GM23338 (cell line): ENCODE measurements around the gene ZFYVE28. TPM values are rescaled to one million over a fixed set of nuclear protein-coding genes. Genes with fewer than 3 reads are reported as not detected.

Source experiments
- ATAC-seq: fragments of 200-7000 bp; cut with Tn5 transposase; 3 replicates; pipeline ENCODE4 v1.9.1; 2020
- DNase-seq: peaks from one replicate; pipeline ENCODE4 v3.0.0-alpha.2; 2015; ENCODE audit warnings: low spot score
- H2AFZ ChIP-seq: fragments of 200-600 bp; sonication (generic); 2 replicates; pipeline ENCODE4 v1.8.0; 2016; ENCODE audit warnings: antibody characterized with exemption, mild to moderate bottlenecking, moderate library complexity
- H3F3A ChIP-seq: fragments of 200-600 bp; sonication (generic); replicated peaks from 2 replicates; pipeline ENCODE4 v1.8.0; 2017; ENCODE audit warnings: antibody characterized with exemption, mixed run types, low read depth
- H3K27ac ChIP-seq: fragments of 200-600 bp; sonication (generic); 2 replicates; pipeline ENCODE4 v1.6.1; 2016; ENCODE audit warnings: low read depth
- H3K27me3 ChIP-seq: fragments of 200-600 bp; sonication (generic); 2 replicates; pipeline ENCODE4 v1.8.0; 2016; ENCODE audit warnings: mild to moderate bottlenecking, mixed run types, moderate library complexity; ENCODE audit not compliant: insufficient read depth
- H3K36me3 ChIP-seq: fragments of 200-600 bp; sonication (generic); 2 replicates; pipeline ENCODE4 v1.8.0; 2016; ENCODE audit warnings: mild to moderate bottlenecking; ENCODE audit not compliant: insufficient read depth
- H3K4me1 ChIP-seq: fragments of 200-600 bp; sonication (generic); 2 replicates; pipeline ENCODE4 v1.8.0; 2016; ENCODE audit warnings: mild to moderate bottlenecking, moderate library complexity; ENCODE audit not compliant: insufficient read depth
- H3K4me2 ChIP-seq: fragments of 200-600 bp; sonication (generic); 2 replicates; pipeline ENCODE4 v1.7.1; 2017; ENCODE audit warnings: mixed run types
- H3K4me3 ChIP-seq: fragments of 200-600 bp; sonication (generic); 2 replicates; pipeline ENCODE4 v1.6.1; 2016; ENCODE audit warnings: mixed run types
- H3K79me2 ChIP-seq: fragments of 200-600 bp; sonication (generic); replicated peaks from 2 replicates; pipeline ENCODE4 v1.8.0; 2017; ENCODE audit warnings: mild to moderate bottlenecking; ENCODE audit not compliant: insufficient read depth
- H3K9me2 ChIP-seq: fragments of 200-600 bp; sonication (generic); 2 replicates; pipeline ENCODE4 v1.8.0; 2017; ENCODE audit not compliant: insufficient read depth
- H4K20me1 ChIP-seq: fragments of 200-600 bp; sonication (generic); replicated peaks from 2 replicates; pipeline ENCODE4 v1.8.0; 2017; ENCODE audit warnings: mild to moderate bottlenecking; ENCODE audit not compliant: insufficient read depth
- H3K27ac Mint-ChIP-seq: 2 replicates; pipeline ENCODE4 v1.8.0; 2020; ENCODE audit warnings: inconsistent platforms, mild to moderate bottlenecking, moderate library complexity, mixed read lengths
- H3K27me3 Mint-ChIP-seq: 3 replicates; pipeline ENCODE4 v1.8.0; 2022; ENCODE audit warnings: low read depth, mild to moderate bottlenecking, moderate library complexity, mixed read lengths, inconsistent platforms; ENCODE audit not compliant: insufficient read depth, poor library complexity
- H3K36me3 Mint-ChIP-seq: 3 replicates; pipeline ENCODE4 v1.8.0; 2021; ENCODE audit warnings: low read depth, mild to moderate bottlenecking, inconsistent platforms, moderate library complexity, mixed read lengths
- H3K4me1 Mint-ChIP-seq: 3 replicates; pipeline ENCODE4 v1.8.0; 2020; ENCODE audit warnings: mild to moderate bottlenecking, inconsistent platforms, mixed read lengths
- H3K4me3 Mint-ChIP-seq: 3 replicates; pipeline ENCODE4 v1.8.0; 2021; ENCODE audit warnings: moderate library complexity, mild to moderate bottlenecking, inconsistent platforms, mixed read lengths
- H3K9me3 Mint-ChIP-seq: 3 replicates; pipeline ENCODE4 v1.8.0; 2020; ENCODE audit warnings: moderate library complexity, mild to moderate bottlenecking, inconsistent platforms, mixed read lengths
- CREB1 ChIP-seq: fragments of 250-450 bp; sonication (Bioruptor Pico); IDR thresholded peaks from 2 replicates; pipeline ENCODE4 v1.5.0; 2020; ENCODE audit warnings: low read depth, mild to moderate bottlenecking, moderate library complexity
- EZH2 ChIP-seq: fragments of 200-600 bp; sonication (generic); IDR thresholded peaks from one replicate; pipeline ENCODE4 v1.8.0; 2017; ENCODE audit warnings: antibody characterized with exemption, mild to moderate bottlenecking, low read depth; ENCODE audit not compliant: unreplicated experiment
- EZH2phosphoT487 ChIP-seq: fragments of 200-600 bp; sonication (generic); IDR thresholded peaks from one replicate; pipeline ENCODE4 v1.8.1; 2018; ENCODE audit warnings: antibody characterized with exemption; ENCODE audit not compliant: unreplicated experiment
- JUNB ChIP-seq: IDR thresholded peaks from one replicate; pipeline ENCODE4 v1.6.1; 2016; ENCODE audit warnings: antibody characterized with exemption; ENCODE audit not compliant: unreplicated experiment
- NANOG ChIP-seq: IDR thresholded peaks from 2 replicates; pipeline ENCODE4 v1.6.1; 2016; ENCODE audit warnings: antibody characterized with exemption, borderline replicate concordance
- POLR2AphosphoS5 ChIP-seq: IDR thresholded peaks from 2 replicates; pipeline ENCODE4 v1.6.1; 2016; ENCODE audit warnings: antibody characterized with exemption, low read depth
- REST ChIP-seq: IDR thresholded peaks from one replicate; pipeline ENCODE4 v1.6.1; 2018; ENCODE audit warnings: antibody characterized with exemption; ENCODE audit not compliant: unreplicated experiment
- STAT1 ChIP-seq: IDR thresholded peaks from one replicate; pipeline ENCODE4 v1.6.1; 2016; ENCODE audit warnings: antibody characterized with exemption; ENCODE audit not compliant: unreplicated experiment
- ZNF114 ChIP-seq: fragments of 250-450 bp; sonication (Bioruptor Pico); IDR thresholded peaks from 2 replicates; pipeline ENCODE4 v1.5.0; 2020; ENCODE audit warnings: mild to moderate bottlenecking, moderate library complexity
- ZNF331 ChIP-seq: fragments of 250-450 bp; sonication (Bioruptor Pico); IDR thresholded peaks from 2 replicates; pipeline ENCODE4 v1.5.0; 2020; ENCODE audit warnings: low read depth, mild to moderate bottlenecking, moderate library complexity
- polyA plus RNA-seq: library from polyadenylated mRNA; unstranded; fragments of >200 nt; fragmentation: Nextera tagmentation; extraction: Ambion mirVana; gene quantifications from 2 replicates; pipeline ENCODE4 v1.2.1, GENCODE V29; 2016
- total RNA-seq: library from RNA; depleted of rRNA; stranded (reverse); fragments of >200 nt; shearing (Covaris generic); gene quantifications from 2 replicates; pipeline ENCODE4 v1.2.3, GENCODE V29; 2014
- TF ChIP-seq, protein P1 (sequence below): IDR thresholded peaks from 2 replicates; pipeline ENCODE4 v1.6.1; 2016; ENCODE audit warnings: antibody characterized with exemption
- TF ChIP-seq, protein P2 (sequence below): fragments of 250-450 bp; sonication (Bioruptor Pico); IDR thresholded peaks from 2 replicates; pipeline ENCODE4 v1.5.0; 2020; ENCODE audit warnings: mild to moderate bottlenecking, moderate library complexity
- TF ChIP-seq, protein P3 (sequence below), 2 experiments: fragments of 200-600 bp in 1 of 2; sonication (generic) in 1 of 2; conservative IDR thresholded peaks; 2 replicates each; pipeline versions ENCODE4 v1.5.1 to v1.6.1; 2016 to 2017; ENCODE audit warnings: antibody characterized with exemption in 2 of 2, low read depth in 2 of 2, mild to moderate bottlenecking in 2 of 2, moderate library complexity in 1 of 2

Gene ZFYVE28
- total and polyA plus RNA-seq, 2 experiments from 2014 or later, result 2.6 to 4.6 TPM

GRCh38 chr4:2362266-2363055 is 56.0 kb downstream of the ZFYVE28 start:
- Histone ChIP-seq H2AFZ (no peak overlapping the region), H3K79me2 (no peaks in the 10 kb centered on the region), H4K20me1 (no peaks in the 10 kb centered on the region), H3K27ac (no peak overlapping the region), H3K9me2 (no peaks in the 10 kb centered on the region), H3K27me3 (no peaks in the 10 kb centered on the region), H3F3A (no peaks in the 10 kb centered on the region), H3K36me3 (no peaks in the 10 kb centered on the region), H3K4me3 (no peak overlapping the region), H3K4me1 (no peaks in the 10 kb centered on the region), H3K4me2 (no peak overlapping the region)
- Mint-ChIP-seq H3K36me3 (no peaks in the 10 kb centered on the region), H3K27ac (no peak overlapping the region), H3K4me1 (no peaks in the 10 kb centered on the region; the same call in none of the 3 replicates), H3K4me3 (no peak overlapping the region), H3K27me3 (peaks cover 7% of the 10 kb centered on the region), H3K9me3 (no peaks in the 10 kb centered on the region)
- ATAC-seq (no peak), DNase-seq (no peak)
- TF ChIP-seq, protein P1, sequence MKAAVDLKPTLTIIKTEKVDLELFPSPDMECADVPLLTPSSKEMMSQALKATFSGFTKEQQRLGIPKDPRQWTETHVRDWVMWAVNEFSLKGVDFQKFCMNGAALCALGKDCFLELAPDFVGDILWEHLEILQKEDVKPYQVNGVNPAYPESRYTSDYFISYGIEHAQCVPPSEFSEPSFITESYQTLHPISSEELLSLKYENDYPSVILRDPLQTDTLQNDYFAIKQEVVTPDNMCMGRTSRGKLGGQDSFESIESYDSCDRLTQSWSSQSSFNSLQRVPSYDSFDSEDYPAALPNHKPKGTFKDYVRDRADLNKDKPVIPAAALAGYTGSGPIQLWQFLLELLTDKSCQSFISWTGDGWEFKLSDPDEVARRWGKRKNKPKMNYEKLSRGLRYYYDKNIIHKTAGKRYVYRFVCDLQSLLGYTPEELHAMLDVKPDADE, result no peak
- TF ChIP-seq ZNF331 (CRISPR knock-in tag) (no peak), JUNB (no peak), EZH2phosphoT487 (no peak), ZNF114 (no peak), EZH2 (no peak), CREB1 (no peak), STAT1 (no peak), POLR2AphosphoS5 (no peak), NANOG (no peak), REST (no peak)
- TF ChIP-seq, protein P2, sequence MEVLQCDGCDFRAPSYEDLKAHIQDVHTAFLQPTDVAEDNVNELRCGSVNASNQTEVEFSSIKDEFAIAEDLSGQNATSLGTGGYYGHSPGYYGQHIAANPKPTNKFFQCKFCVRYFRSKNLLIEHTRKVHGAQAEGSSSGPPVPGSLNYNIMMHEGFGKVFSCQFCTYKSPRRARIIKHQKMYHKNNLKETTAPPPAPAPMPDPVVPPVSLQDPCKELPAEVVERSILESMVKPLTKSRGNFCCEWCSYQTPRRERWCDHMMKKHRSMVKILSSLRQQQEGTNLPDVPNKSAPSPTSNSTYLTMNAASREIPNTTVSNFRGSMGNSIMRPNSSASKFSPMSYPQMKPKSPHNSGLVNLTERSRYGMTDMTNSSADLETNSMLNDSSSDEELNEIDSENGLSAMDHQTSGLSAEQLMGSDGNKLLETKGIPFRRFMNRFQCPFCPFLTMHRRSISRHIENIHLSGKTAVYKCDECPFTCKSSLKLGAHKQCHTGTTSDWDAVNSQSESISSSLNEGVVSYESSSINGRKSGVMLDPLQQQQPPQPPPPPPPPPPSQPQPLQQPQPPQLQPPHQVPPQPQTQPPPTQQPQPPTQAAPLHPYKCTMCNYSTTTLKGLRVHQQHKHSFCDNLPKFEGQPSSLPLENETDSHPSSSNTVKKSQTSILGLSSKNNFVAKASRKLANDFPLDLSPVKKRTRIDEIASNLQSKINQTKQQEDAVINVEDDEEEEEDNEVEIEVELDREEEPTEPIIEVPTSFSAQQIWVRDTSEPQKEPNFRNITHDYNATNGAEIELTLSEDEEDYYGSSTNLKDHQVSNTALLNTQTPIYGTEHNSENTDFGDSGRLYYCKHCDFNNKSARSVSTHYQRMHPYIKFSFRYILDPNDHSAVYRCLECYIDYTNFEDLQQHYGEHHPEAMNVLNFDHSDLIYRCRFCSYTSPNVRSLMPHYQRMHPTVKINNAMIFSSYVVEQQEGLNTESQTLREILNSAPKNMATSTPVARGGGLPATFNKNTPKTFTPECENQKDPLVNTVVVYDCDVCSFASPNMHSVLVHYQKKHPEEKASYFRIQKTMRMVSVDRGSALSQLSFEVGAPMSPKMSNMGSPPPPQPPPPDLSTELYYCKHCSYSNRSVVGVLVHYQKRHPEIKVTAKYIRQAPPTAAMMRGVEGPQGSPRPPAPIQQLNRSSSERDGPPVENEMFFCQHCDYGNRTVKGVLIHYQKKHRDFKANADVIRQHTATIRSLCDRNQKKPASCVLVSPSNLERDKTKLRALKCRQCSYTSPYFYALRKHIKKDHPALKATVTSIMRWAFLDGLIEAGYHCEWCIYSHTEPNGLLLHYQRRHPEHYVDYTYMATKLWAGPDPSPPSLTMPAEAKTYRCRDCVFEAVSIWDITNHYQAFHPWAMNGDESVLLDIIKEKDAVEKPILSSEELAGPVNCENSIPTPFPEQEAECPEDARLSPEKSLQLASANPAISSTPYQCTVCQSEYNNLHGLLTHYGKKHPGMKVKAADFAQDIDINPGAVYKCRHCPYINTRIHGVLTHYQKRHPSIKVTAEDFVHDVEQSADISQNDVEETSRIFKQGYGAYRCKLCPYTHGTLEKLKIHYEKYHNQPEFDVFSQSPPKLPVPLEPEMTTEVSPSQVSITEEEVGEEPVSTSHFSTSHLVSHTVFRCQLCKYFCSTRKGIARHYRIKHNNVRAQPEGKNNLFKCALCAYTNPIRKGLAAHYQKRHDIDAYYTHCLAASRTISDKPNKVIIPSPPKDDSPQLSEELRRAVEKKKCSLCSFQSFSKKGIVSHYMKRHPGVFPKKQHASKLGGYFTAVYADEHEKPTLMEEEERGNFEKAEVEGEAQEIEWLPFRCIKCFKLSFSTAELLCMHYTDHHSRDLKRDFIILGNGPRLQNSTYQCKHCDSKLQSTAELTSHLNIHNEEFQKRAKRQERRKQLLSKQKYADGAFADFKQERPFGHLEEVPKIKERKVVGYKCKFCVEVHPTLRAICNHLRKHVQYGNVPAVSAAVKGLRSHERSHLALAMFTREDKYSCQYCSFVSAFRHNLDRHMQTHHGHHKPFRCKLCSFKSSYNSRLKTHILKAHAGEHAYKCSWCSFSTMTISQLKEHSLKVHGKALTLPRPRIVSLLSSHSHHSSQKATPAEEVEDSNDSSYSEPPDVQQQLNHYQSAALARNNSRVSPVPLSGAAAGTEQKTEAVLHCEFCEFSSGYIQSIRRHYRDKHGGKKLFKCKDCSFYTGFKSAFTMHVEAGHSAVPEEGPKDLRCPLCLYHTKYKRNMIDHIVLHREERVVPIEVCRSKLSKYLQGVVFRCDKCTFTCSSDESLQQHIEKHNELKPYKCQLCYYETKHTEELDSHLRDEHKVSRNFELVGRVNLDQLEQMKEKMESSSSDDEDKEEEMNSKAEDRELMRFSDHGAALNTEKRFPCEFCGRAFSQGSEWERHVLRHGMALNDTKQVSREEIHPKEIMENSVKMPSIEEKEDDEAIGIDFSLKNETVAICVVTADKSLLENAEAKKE (CRISPR knock-in tag), result no peak
- TF ChIP-seq, protein P3, sequence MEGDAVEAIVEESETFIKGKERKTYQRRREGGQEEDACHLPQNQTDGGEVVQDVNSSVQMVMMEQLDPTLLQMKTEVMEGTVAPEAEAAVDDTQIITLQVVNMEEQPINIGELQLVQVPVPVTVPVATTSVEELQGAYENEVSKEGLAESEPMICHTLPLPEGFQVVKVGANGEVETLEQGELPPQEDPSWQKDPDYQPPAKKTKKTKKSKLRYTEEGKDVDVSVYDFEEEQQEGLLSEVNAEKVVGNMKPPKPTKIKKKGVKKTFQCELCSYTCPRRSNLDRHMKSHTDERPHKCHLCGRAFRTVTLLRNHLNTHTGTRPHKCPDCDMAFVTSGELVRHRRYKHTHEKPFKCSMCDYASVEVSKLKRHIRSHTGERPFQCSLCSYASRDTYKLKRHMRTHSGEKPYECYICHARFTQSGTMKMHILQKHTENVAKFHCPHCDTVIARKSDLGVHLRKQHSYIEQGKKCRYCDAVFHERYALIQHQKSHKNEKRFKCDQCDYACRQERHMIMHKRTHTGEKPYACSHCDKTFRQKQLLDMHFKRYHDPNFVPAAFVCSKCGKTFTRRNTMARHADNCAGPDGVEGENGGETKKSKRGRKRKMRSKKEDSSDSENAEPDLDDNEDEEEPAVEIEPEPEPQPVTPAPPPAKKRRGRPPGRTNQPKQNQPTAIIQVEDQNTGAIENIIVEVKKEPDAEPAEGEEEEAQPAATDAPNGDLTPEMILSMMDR (conservative IDR thresholded peaks at IDR 0.05; ENCODE audit: low read depth in 2 of 2), result no peak
